Right forelimb (tissue), 1 donor: ENCODE data around the gene LARP7.
"Not testable (repeated sequence)": the region's sequence is repeated elsewhere in the genome, so short reads cannot be mapped to it uniquely, and the experiment has no call there.

Experiments
- DNase-seq: peaks from one replicate; pipeline ENCODE4 v3.0.0-alpha.2; 2018

The LARP7 gene

GRCh38 chr4:112636688-112637551, at the start of gene LARP7, which contains the start of gene ZGRF1:
TSS of gene LARP7 (plus strand) at chr4:112637143. CDS start at chr4:112644670, 7,527 bp downstream.
TSS of gene ZGRF1 (minus strand) at chr4:112636909. CDS start at chr4:112633176, 3,733 bp downstream.
- DNase-seq = peak; percentile 100

GRCh38 chr4:112589206-112589605, 47.7 kb upstream of the LARP7 start:
- DNase-seq = no peak

- no peak for DNase-seq
These were observed 45.4 kb upstream of the LARP7 start for GRCh38 chr4:112591593-112591992.

GRCh38 chr4:112592717-112593116, 44.2 kb upstream of the LARP7 start:
- no peak for DNase-seq

- DNase-seq = no peak
These were observed 43.4 kb upstream of the LARP7 start for GRCh38 chr4:112593438-112594133.

- DNase-seq = no peak
These were observed 42.0 kb upstream of the LARP7 start for GRCh38 chr4:112594993-112595392.

GRCh38 chr4:112604589-112604988, 32.4 kb upstream of the LARP7 start:
- peak; percentile 43 for DNase-seq

GRCh38 chr4:112612814-112613213, 24.1 kb upstream of the LARP7 start:
- DNase-seq = not testable (repeated sequence)

- no peak for DNase-seq
These were observed 20.0 kb upstream of the LARP7 start for GRCh38 chr4:112616984-112617383.

- DNase-seq = no peak
These were observed 10.7 kb upstream of the LARP7 start for GRCh38 chr4:112626228-112626627.

GRCh38 chr4:112633477-112634235, 3.3 kb upstream of the LARP7 start:
- DNase-seq = no peak

- no peak for DNase-seq
These were observed 566 bp downstream of the LARP7 start for GRCh38 chr4:112637552-112637866.

- DNase-seq = no peak
These were observed 5.6 kb downstream of the LARP7 start for GRCh38 chr4:112642526-112642925.

GRCh38 chr4:112644595-112645535, 7.9 kb downstream of the LARP7 start:
- not testable (repeated sequence) for DNase-seq

- no peak for DNase-seq
These were observed 8.8 kb downstream of the LARP7 start for GRCh38 chr4:112645541-112646329.

GRCh38 chr4:112646632-112647537, 9.9 kb downstream of the LARP7 start:
- DNase-seq = no peak

GRCh38 chr4:112647785-112648184, 10.8 kb downstream of the LARP7 start:
- DNase-seq = no peak

GRCh38 chr4:112648263-112649054, 11.5 kb downstream of the LARP7 start:
- DNase-seq = no peak

- DNase-seq = no peak
These were observed 12.1 kb downstream of the LARP7 start for GRCh38 chr4:112649055-112649408.
